PFSK-1 (cell line): ENCODE results near the gene KIF17.

Experiments used
- FOXP2 ChIP-seq: optimal IDR thresholded peaks from 2 replicates; pipeline ENCODE3; 2011; ENCODE audit warnings: borderline replicate concordance, control low read depth, inconsistent platforms; ENCODE audit not compliant: insufficient read depth; ENCODE audit errors: extremely low read length, extremely low read depth
- POLR2AphosphoS5 ChIP-seq: IDR thresholded peaks from 2 replicates; pipeline ENCODE4 v1.6.1; 2012; ENCODE audit warnings: low read depth, mild to moderate bottlenecking, control low read depth, low read length, moderate library complexity
- TAF1 ChIP-seq: IDR thresholded peaks from 2 replicates; pipeline ENCODE4 v1.6.1; 2012; ENCODE audit warnings: low read length, control low read depth, borderline replicate concordance; ENCODE audit not compliant: insufficient read depth

DNA sequence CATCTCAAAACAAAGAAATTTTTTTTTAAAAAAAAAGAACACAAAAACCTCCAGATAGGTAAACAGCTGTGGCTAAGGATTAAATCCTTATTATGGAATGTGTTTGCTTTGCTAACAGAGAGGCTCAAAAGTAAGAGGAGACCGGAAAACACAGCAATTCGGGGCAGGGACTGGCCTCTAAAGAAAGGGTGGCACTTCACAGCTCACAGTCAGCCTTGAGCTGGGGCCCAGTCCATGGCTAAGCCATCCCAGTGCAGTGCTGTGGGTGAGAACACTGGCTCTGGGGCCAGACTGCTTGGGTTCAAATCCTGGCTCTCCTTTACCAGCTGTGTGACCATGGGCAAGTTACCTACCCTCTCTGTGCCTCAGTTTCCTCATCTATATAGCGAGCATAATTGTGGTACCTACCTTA is 28.2 kb downstream of the KIF17 start:
- no peak for TF ChIP-seq POLR2AphosphoS5
- TF ChIP-seq FOXP2, result no peak
- TF ChIP-seq TAF1, result no peak
